GM20000 (cell line): Measurements from ENCODE around the gene ZNF428.

Experiments
- DNase-seq: peaks from one replicate; pipeline ENCODE4 v3.0.0; 2012; ENCODE audit warnings: low spot score
- CTCF ChIP-seq: IDR thresholded peaks from 2 replicates; pipeline ENCODE4 v1.5.1; 2012; ENCODE audit warnings: mild to moderate bottlenecking, control low read depth; ENCODE audit errors: extremely low read depth, missing control alignments

ZNF428 gene

GRCh38 chr19:43562226-43562697 is 57.2 kb downstream of the ZNF428 start:
- DNase-seq: no peak

GRCh38 chr19:43561139-43561970 is 58.1 kb downstream of the ZNF428 start:
- TF ChIP-seq CTCF: no peak
- DNase-seq: no peak

More at GRCh38 chr19:43562226-43562697, 57.2 kb downstream of the ZNF428 start:
- TF ChIP-seq CTCF: no peak

- no peak for TF ChIP-seq CTCF
- DNase-seq: no peak
Observed at GRCh38 chr19:43560687-43561086, 58.7 kb downstream of the ZNF428 start.
